Measurements from ENCODE around the gene UFC1.
"Not testable (repeated sequence)": the region's sequence is repeated elsewhere in the genome, so short reads cannot be mapped to it uniquely, and the experiment has no call there.

Gene UFC1

GRCh38 chr1:161153682-161154337 is at the start of gene UFC1:
Gene UFC1, plus strand, starts transcription at chr1:161153978. Its CDS starts 20 bp downstream, at chr1:161153998.
- peak; percentile 88 for DNase-seq (ENCODE audit: low spot score)

GRCh38 chr1:161106431-161106830 is 47.3 kb upstream of the UFC1 start:
- DNase-seq (ENCODE audit: low spot score): no peak

- no peak for DNase-seq (ENCODE audit: low spot score)
Observed at GRCh38 chr1:161111117-161111516, 42.7 kb upstream of the UFC1 start.

- no peak for DNase-seq (ENCODE audit: low spot score)
Observed at GRCh38 chr1:161111527-161111926, 42.3 kb upstream of the UFC1 start.

- DNase-seq (ENCODE audit: low spot score): no peak
Observed at GRCh38 chr1:161113915-161114314, 39.9 kb upstream of the UFC1 start.

GRCh38 chr1:161114556-161114955 is 39.2 kb upstream of the UFC1 start:
- DNase-seq (ENCODE audit: low spot score): no peak

GRCh38 chr1:161115132-161115711 is 38.6 kb upstream of the UFC1 start:
- DNase-seq (ENCODE audit: low spot score): peak; percentile 77

- DNase-seq (ENCODE audit: low spot score): not testable (repeated sequence)
Observed at GRCh38 chr1:161115961-161116360, 37.8 kb upstream of the UFC1 start.

GRCh38 chr1:161117759-161118581 is 35.8 kb upstream of the UFC1 start, which contains the start of the genes NIT1 and PFDN2:
Gene NIT1, plus strand, starts transcription at chr1:161118105. Its CDS starts 72 bp downstream, at chr1:161118177.
Gene PFDN2, minus strand, starts transcription at chr1:161118037. Its CDS starts 11 bp downstream, at chr1:161118026.
- peak; percentile 85 for DNase-seq (ENCODE audit: low spot score)

GRCh38 chr1:161119092-161119903 is 34.5 kb upstream of the UFC1 start:
- DNase-seq (ENCODE audit: low spot score): peak; percentile 72

GRCh38 chr1:161121042-161121650 is 32.6 kb upstream of the UFC1 start:
- DNase-seq (ENCODE audit: low spot score): no peak

GRCh38 chr1:161121834-161122233 is 31.9 kb upstream of the UFC1 start:
- no peak for DNase-seq (ENCODE audit: low spot score)

GRCh38 chr1:161122967-161123366 is 30.8 kb upstream of the UFC1 start:
- DNase-seq (ENCODE audit: low spot score): no peak

- DNase-seq (ENCODE audit: low spot score): no peak
Observed at GRCh38 chr1:161127649-161128048, 26.1 kb upstream of the UFC1 start.

- no peak for DNase-seq (ENCODE audit: low spot score)
Observed at GRCh38 chr1:161128591-161129420, 25.0 kb upstream of the UFC1 start.

- no peak for DNase-seq (ENCODE audit: low spot score)
Observed at GRCh38 chr1:161130266-161130665, 23.5 kb upstream of the UFC1 start.

- DNase-seq (ENCODE audit: low spot score): no peak
Observed at GRCh38 chr1:161131523-161132409, 22.0 kb upstream of the UFC1 start.

GRCh38 chr1:161132410-161133219 is 21.2 kb upstream of the UFC1 start, which contains the start of gene DEDD:
Gene DEDD, minus strand, starts transcription at chr1:161132667. Its CDS starts 8,205 bp downstream, at chr1:161124462.
- DNase-seq (ENCODE audit: low spot score): peak; percentile 95

Measured in activated CD4-positive, alpha-beta T cell treated with anti-CD3 and anti-CD28 coated beads, Interleukin-2, Interleukin-4, amounts not matched to agents 100 ng/mL and 50 ng/mL, durations not matched to agents 16 hours and 8 hours (primary cell).